GM10248 (cell line): ENCODE data around the gene TNNT2.

Experiments
- CTCF ChIA-PET: fragments of 300-600 bp; sonication (Branson Sonifier 250); formaldehyde crosslinking; extraction: SDS; loops from one replicate; lab custom pipeline; 2021; ENCODE audit warnings: antibody characterized with exemption; lab: Yijun Ruan, JAX
- POLR2A ChIA-PET: fragments of 350-650 bp; sonication (Branson Sonifier 250); formaldehyde crosslinking; extraction: SDS; loops from one replicate; lab custom pipeline; 2020; ENCODE audit warnings: antibody characterized with exemption; lab: Yijun Ruan, JAX
- DNase-seq: peaks from one replicate; pipeline ENCODE4 v3.0.0; 2012; ENCODE audit errors: extremely low spot score
- CTCF ChIP-seq: IDR thresholded peaks from 2 replicates; pipeline ENCODE4 v1.5.1; 2012; ENCODE audit warnings: mild to moderate bottlenecking, low read depth; ENCODE audit errors: extremely low read depth, missing control alignments, control extremely low read depth

Gene TNNT2

GRCh38 chr1:201322653-201323510 lies 54.6 kb downstream of the TNNT2 start:
- DNase-seq = no peak
- ChIA-PET CTCF (interaction anchor here (1.1 kb wide), 2 partner anchors 8 to 25 kb away, joined by 3 read pairs; no protein-coding TSS in a partner anchor), POLR2A (no interaction called here)
- no peak for TF ChIP-seq CTCF

GRCh38 chr1:201321826-201322390 lies 55.6 kb downstream of the TNNT2 start:
- ChIA-PET POLR2A (no interaction called here), CTCF (no interaction called here)
- TF ChIP-seq CTCF = no peak
- DNase-seq = no peak

- POLR2A ChIA-PET = no interaction called here
- CTCF ChIA-PET = interaction anchor here (1.3 kb wide), 1 partner anchor 28 kb away, joined by 3 read pairs; no protein-coding TSS in a partner anchor
- no peak for DNase-seq
- TF ChIP-seq CTCF = no peak
Measured at GRCh38 chr1:201320168-201320788, 57.2 kb downstream of the TNNT2 start.

GRCh38 chr1:201319631-201320030 lies 57.8 kb downstream of the TNNT2 start:
- POLR2A ChIA-PET = no interaction called here
- DNase-seq = no peak
- no peak for TF ChIP-seq CTCF
- CTCF ChIA-PET = interaction anchor here (1.3 kb wide), 1 partner anchor 28 kb away, joined by 3 read pairs; no protein-coding TSS in a partner anchor

GRCh38 chr1:201318504-201319340 lies 58.8 kb downstream of the TNNT2 start:
- no peak for TF ChIP-seq CTCF
- ChIA-PET POLR2A (no interaction called here), CTCF (interaction anchor here (0.8 to 1.3 kb wide), 2 partner anchors 29 to 53 kb away, joined by 3 read pairs; no protein-coding TSS in a partner anchor)
- DNase-seq = no peak
